Measurements from ENCODE around the gene TBR1.

The TBR1 gene

GRCh38 chr2:161414042-161415033, 1.8 kb upstream of the TBR1 start:
- peak overlapping the region; percentile 56 for H3K4me3 ChIP-seq (ENCODE audit: low read length)
- DNase-seq (ENCODE audit: low read depth) = peak; percentile 12
- TF ChIP-seq CTCF (conservative IDR thresholded peaks at IDR 0.05; ENCODE audit: low read length) = 0 out of 2 replicates have a peak, but pooled peaks have one; percentile 4

- peak overlapping the region; percentile 56 for H3K4me3 ChIP-seq (ENCODE audit: low read length)
- DNase-seq (ENCODE audit: low read depth) = no peak
- no peak for TF ChIP-seq CTCF (conservative IDR thresholded peaks at IDR 0.05; ENCODE audit: low read length)
These were observed 787 bp upstream of the TBR1 start for GRCh38 chr2:161415034-161415986.

GRCh38 chr2:161416708-161417437, 776 bp downstream of the TBR1 start:
- H3K4me3 ChIP-seq (ENCODE audit: low read length) = no peak overlapping the region
- no peak for DNase-seq (ENCODE audit: low read depth)

GRCh38 chr2:161417438-161418274, 1.6 kb downstream of the TBR1 start:
- no peak for DNase-seq (ENCODE audit: low read depth)
- TF ChIP-seq CTCF (conservative IDR thresholded peaks at IDR 0.05; ENCODE audit: low read length) = no peak
- H3K4me3 ChIP-seq (ENCODE audit: low read length) = no peak overlapping the region

More at GRCh38 chr2:161416708-161417437, 776 bp downstream of the TBR1 start:
- no peak for TF ChIP-seq CTCF (conservative IDR thresholded peaks at IDR 0.05; ENCODE audit: low read length)

GRCh38 chr2:161418275-161418714, 2.2 kb downstream of the TBR1 start:
- no peak for DNase-seq (ENCODE audit: low read depth)
- H3K4me3 ChIP-seq (ENCODE audit: low read length) = no peak overlapping the region
- TF ChIP-seq CTCF (conservative IDR thresholded peaks at IDR 0.05; ENCODE audit: low read length) = no peak

All from AG10803 (cell line).